Measurements from ENCODE around the gene PICK1.
A peak's percentile ranks its signal among the peaks of the same experiment; 100 is the strongest.

Gene PICK1

DNA sequence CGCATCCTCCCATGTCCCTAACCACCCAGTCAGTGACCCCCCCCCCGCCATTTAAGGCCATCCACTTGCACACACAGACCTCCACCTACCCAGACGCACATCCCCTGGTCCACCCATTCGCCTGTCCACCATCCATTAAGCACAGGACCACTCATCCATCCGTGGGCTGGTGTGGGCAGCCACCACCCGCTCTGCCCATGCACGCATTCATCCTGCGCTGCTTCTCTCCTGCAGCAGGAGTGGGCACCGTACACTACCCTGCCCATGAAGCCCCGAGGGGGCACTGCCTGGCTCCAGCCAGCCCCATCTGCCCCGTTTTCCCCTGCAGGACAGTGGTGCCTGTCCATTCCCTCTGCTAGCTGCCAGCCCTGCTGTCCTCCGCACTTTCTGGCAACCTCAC, 30.7 kb downstream of the PICK1 start:
- no peak for DNase-seq (ENCODE audit: low spot score)

DNA sequence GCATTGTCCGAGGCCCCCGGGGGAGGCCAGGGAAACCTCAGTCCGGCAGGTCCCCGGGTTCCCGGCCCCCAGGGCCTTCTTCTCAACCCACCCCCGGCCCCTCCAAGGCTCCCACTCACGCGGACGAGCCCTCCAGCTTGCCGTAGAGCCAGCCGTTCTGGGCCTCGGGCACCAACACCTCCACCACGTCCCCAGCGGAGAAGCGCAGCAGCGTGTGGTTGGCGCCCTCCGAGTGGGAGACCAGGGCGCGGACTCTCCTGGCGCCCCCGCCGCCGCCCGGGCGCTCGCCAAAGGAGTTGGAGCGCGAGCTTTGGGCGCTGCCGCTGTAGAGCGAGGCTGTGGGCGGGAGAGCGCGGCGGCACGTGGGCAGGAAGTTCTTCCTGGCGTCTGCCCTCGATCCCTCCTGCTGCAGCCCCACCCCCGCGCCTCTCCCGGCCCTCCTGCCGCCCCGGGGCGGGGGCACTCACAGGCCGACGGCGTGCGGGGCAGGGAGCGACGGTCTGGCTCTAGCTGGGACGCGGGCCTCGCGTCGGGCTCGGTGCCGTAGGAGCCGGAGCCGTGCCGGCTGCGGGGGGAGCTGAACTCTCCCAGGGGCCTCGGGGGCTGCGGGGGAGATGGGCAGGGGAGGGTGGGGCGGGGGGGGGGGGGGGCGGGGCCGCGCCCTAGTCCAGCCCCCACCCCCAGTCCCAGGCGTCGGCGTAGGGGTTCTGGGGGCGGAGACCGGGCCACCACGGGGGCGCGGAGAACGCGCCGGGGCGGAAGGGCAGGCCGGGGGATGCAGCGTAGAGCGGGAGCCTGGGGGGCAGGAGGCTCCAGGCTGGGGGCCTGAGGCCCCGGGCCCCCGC, 31.6 kb downstream of the PICK1 start:
- DNase-seq (ENCODE audit: low spot score): no peak

DNA sequence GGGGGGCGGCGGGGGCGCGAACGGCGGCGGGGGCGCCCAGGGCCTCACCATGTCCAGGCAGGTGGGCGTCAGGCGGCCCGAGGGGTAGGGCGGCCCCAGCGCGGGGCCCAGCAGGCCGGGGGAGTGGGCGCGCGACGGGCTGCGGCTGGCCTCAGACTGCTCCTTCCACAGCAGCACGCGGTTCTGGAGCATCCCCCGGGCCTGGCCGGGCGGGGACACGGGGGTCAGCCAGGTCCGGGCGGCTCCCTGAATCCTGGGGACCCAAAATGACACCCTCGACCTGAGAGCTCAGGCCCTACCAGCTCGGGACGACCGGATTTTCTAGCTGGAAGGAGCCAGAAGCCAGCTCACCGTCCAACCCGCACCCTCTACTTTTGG, 32.3 kb downstream of the PICK1 start:
- DNase-seq (ENCODE audit: low spot score): no peak

DNA sequence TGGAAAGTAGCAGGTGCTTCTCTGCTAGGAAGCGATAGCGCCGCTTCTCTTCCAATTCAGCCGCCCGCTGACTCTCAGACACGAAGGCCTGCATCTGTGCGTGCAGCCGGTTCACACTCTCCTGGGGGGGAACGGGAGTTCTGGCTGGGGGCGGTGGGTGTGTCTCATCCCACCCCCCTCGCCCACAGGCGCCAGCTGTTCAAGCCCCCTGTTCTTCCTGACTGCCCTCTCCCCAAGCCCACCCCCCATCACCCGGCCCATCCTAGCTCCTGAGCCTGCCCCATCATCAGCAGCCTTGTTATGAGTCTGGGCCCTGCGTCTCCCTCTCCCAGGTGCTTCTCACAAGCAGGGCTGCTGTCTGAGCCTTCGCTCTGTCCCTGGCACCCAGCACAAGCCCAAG, 39.9 kb downstream of the PICK1 start:
- DNase-seq (ENCODE audit: low spot score): no peak

DNA sequence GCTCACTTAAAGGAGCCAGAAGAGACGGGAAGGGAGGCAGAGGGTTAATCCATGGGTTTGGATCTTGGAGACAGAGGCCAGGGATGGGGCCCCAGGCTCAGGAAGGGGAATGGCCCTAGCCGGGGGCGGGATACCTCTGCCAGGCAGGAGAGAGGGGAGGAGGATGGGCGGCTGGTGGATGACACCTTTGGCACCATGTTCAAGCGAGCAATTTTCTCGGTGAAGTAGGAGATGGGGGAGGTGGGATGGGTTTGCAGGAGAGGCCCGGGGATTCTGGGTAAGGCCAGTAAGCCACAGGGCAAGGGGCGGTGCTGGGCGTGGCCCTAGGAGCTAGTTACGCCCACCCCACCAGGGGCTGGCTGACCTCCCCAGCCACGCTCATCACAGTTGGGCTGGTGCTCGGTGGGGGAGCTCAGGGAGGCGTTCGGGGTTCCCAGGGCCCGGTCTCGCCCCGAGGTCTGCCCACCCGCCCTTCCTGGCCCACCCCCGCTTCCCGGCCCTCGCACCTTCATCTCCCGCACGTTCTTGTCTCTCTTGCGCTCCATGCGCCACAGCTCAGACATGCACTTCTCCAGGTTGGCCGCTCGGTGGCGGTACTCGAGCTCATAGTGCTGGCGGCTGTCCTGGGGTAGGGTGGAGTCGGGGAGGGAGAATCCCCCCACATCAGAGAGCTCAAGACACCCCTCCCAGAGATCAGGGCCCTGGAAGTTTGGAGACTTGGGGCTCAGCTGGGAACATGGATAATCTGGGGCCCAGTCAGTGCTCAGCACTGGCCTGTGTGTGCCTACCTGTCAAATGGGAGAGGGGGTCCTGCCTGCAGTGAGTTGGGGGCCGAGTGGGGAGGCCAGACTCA, 40.6 kb downstream of the PICK1 start:
- DNase-seq (ENCODE audit: low spot score): peak; percentile 81

DNA sequence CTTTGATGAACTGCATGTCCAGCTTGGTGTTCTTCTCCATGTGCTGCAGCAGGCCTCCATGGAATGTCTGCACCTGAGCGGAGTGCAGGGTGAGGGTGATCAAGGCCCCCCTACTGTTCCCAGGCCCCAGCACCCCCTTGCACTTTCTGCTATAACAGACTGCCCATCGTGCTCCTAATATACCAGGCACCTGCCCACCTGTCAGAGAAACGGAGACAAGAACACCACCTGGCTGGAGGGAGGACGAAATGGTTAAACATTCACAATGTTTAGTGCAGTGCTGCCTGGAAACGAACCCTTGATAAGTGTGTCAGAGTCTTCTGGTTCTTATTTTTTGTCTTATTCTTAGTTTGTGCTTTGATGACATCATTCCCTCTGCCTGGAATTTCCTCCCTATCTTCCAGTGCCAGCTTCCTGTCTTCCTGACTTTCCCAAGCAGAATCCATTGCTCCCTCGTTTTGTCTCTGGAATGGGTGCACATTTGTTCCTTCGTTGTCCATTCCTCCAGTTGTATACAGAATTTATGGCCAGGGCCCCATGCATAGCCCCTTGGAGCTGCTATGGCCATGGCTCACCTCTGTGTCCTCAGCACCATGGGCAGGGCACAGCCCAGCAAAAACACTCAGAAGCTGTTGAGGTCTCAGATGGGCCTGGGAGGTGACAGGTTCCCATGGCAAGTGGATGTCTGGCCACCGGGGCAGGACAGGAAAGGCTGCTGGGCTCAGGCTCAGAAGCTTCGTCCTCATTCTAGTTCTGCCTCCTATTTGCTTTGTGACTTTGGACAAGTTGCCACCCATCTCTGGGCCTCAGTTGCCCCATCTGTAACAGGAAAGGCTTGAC, 41.4 kb downstream of the PICK1 start:
- no peak for DNase-seq (ENCODE audit: low spot score)

DNA sequence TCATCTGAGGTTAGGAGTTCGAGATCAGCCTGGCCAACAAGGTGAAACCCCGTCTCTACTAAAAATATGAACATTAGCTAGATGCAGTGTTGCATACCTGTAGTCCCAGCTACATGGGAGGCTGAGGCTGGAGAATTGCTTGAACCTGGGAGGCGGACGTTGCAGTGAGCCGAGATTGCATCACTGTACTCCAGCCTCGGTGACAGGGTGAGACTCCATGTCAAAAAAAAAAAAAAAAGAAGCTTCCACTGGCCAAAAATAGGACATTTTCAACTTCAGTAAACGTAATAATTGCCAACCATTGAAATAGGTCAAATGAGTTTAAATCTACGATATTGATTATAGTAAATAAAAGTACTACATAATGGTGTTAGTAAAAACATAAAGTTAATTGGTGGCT, 46.4 kb downstream of the PICK1 start:
- no peak for DNase-seq (ENCODE audit: low spot score)

DNA sequence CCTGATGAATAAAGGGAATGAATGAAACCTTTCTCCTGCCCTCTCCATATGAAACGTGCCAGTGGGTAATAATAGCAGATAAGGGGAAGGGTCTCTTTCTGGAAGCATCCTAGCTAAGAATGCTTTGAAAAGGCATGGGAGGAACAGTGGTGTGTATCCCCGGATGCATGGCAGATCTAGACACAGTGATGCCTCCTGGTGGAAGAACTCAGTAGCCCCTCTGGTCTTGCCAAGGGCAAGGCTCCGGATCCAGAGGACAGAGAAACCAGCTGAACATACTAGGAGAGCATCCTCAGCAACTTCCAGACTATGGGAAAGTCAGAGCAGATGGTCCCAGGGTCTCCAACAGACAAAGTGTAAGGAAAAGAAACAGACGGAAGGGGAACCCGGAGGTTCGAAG, 46.9 kb downstream of the PICK1 start:
- no peak for DNase-seq (ENCODE audit: low spot score)

DNA sequence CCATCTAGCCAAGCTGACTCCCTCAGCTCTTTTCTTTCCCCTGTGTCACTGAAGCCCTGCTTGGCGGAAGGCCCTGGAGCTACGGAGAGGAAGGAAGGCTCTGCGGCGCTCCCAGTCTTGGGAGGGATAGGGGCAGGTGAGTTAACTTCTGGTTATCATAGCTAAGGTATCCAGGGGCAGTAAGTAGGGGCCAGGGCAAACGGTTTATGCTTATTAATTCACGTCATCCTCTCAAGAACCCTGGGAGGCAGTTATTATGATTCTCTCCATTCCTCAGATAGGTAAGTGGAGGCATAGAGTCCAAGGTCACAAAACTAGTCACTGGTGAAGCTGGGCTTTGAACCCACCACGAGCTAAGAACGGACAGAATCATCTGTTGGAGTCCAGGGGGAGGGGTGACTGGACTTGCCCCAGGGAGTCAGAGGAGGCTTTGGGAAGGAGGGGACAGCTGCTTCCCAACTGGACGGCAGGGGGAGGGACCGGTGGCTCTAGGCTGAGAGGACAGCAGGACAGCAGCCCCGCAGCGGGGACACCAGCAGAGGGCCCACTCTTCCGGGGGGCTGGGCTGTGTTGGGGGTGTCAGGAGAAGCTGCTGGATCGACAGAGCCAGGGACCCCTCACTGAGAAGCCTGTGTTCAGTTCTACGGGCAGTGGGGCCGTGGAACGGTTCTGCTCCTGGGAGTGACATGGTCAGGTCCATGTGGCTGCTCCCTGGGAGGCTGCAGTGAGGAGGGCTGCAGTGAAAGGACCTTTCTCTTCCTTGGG, 49.8 kb downstream of the PICK1 start:
- DNase-seq (ENCODE audit: low spot score): no peak

DNA sequence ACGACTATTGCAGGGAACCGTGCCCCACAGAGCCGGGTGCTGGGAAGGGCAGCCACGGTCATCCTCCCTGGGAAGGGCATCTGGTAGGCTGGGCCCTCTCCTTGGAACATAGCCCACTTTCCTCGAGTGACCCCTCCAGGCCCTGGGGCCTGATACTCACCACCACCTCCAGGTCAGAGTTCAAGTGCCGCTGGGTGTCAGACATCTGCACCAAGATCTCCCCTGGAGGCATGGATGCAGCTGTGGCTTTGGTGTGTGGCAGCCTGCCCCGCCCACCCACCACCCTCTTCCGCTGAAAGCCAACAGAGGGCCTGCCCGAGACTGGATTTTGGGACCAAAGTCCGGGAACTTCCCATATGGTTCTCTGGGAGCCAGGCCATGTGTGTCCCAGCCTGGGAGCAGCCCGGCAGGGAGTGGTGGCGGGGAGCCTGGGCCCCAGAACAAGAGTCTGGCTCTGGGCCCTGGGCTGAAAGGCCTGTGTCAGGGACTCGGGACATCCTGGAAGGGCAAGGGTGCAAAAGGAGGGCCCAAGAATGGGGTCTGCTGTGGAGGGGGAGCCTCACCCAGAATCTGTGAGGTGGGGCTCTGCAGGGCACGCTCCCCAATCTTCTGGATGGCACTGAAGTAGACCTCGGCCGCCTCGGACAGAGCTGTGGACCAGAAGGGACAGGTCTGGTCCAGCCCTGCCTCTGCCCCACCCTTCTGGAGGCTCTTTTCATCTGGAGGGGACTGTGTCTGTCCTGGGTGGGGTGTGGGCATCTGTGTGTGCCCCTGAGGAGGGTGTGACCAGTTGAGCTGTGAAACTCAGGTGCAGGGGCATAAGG, 50.7 kb downstream of the PICK1 start:
- no peak for DNase-seq (ENCODE audit: low spot score)

DNA sequence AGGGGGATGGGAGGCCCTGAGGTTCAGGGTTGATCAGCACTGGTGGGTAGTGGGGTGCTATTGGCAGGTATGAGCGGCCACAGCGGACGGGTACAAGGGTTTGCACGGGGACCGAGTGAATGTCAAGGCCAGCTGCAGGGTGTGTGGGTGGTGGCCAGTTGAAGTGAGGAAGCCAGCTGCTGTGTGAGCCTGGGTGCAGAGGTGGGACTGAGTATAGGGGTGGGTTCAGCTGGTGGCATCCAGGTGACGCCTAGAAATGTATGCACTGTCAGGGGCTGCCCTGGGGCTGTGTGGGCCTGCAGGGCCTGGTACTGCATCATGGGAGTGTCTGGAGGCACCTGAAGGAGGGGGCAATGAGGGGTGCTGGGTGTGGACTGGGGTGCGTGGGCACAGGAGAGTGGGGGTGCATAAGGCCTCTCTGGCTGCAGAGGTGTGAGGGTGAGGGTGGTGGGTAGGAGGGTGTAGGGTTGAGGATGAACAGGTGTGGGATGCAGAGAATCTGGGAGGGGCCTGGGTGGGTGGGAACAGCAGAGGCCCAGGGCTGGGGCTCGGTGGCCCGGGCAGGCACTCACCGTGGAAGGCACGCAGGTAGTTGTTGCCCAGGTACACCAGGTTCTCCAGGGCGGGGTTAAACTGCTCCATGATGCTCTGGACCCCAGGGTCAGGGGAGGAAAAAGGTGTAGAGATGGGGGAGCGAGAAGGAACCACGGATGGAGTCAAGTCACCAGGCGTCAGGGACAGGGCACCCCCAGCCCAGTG, 51.5 kb downstream of the PICK1 start:
- no peak for DNase-seq (ENCODE audit: low spot score)

DNA sequence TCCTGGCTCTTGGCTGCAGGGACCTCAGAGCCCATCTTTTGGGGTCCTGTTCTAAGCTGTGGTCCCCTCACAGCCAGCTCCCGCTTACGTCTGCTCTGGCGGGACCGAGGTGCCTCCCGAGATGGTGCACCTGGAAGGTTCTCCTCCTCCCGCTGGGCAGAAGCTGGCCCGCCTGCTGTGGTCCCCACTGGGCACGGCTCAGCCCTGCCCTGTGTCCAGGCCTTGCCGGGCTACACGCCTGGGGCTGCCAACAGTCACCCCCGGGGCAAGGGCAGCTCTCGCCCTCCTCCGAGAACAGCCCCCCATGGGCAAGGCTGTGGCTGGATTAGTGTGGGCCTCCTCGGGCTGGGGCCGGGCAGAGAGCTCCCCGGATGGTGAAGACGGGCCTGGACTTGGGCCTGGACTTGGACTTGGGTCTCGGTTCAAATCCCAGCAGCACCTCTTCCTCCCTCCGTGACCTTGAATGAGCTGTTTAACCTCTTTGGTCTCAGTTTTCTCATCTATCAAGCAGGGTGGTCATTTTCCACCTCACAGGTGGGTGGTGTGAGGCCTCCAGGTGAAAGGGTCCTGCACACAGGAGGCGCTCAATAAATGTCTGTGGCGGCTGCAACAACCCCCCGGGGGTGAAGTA, 52.3 kb downstream of the PICK1 start:
- peak; percentile 51 for DNase-seq (ENCODE audit: low spot score)

DNA sequence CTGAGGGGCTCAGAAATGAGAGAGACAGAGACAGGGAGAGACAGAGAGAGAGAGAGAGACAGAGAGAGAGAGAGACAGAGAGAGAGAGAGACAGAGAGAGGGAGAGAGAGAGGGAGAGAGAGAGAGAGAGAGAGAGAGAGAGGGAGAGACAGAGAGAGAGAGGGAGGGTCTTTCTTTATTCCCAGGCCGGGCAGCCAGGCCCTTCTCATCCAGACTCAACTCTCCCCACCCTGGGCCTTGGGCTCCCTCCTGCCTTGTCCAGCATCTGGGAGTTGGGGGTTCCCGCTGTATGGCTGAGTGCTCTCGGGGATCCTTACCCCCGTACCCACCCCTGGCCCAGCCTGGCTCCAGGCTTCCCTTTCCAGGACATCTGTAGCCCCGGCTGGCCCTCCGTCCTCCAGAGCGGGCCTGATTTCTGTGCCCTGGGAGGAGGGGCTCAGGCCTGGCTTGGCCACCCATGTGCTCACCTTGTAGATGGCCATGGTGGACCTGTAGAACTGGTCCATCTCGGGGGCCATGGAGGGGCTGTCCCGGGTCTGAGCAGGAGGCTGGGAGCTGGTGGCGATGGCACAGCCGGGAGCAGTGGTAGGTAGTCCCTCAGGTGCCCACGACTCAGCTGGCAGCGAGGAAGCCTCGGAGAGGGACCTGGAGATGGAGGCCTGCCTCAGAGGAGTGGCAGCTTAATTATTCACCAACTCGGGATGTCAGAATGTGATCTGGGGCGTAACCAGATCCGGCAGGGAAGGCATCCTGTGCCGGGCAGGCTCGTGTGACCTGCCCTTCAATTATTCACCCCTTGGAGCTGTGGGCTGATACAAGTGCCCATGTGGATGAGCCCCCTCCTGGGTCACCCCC, 53.0 kb downstream of the PICK1 start, which contains the start of gene BAIAP2L2:
Gene BAIAP2L2, minus strand, starts transcription at position 677 of the 855 bp plus-strand sequence. Its CDS starts 159 bp downstream, at position 518.
- no peak for DNase-seq (ENCODE audit: low spot score)

DNA sequence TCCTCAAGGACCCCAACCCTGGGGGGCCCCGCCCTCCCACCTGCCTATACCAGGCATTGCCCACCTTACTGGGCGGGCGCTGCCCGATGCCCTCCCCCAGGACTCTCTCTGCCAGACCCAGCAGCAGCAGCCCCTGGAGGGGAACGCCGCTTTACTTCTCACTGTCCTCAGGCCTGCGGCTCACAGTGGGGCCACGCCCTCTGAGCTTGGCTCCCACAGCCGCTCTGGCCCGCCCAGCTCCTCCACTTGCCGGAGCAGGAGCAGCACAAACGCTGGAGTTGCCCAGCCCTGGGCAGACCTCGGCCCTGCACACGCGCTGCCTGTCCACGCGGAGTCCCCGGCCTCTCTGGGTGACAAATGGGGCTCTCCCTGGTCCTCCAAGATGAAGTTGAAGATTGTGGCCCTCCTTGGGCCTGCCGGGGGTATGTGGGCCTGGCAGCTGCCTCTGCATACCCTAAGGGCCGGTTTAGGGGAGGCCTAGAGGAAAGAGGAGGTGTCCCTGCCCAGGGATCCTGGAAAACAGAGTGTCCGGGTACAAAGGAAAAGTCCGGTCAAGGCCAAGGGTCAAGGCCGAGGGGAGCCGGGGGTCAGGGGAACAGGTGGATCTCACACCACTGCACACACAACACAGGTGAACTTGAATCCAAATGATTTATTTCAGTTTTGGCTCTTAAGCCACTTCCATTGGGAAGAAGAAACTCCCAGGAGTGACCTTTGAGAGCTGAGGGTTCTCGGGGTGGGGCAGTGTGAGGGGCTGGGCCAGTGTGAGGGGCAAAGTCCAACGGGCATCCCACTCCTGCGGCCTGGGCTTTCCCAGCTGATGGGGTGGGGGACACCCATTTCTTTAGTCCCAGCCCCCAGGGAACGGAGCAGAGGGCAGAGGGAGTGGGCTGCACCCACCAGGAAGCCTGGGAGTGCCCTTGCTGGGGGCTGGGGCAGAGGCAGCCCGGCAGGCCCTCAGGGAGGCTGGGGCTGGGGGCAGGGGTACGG, 54.0 kb downstream of the PICK1 start:
- DNase-seq (ENCODE audit: low spot score): no peak

DNA sequence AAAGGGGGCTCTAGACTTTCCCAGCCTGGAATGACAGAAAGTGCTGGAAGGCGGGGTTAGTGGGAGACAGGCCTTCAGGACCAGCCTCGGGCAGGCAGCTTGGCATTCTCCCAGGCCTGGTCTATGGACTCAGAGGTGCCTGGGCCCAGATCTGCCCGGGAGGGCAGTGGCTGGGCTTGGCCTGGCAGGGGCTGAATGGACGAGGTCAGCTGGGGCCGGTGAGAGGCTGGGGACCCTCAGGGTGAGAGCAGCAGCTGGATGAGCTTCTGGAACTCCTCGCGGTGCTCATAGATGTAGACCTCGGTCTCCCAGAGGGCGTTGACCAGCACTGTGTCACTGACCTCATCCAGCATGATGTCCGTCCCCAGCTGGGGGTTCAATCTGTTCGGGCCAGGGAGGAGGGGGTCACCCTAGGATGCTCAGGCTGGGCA, 54.7 kb downstream of the PICK1 start:
- no peak for DNase-seq (ENCODE audit: low spot score)

DNA sequence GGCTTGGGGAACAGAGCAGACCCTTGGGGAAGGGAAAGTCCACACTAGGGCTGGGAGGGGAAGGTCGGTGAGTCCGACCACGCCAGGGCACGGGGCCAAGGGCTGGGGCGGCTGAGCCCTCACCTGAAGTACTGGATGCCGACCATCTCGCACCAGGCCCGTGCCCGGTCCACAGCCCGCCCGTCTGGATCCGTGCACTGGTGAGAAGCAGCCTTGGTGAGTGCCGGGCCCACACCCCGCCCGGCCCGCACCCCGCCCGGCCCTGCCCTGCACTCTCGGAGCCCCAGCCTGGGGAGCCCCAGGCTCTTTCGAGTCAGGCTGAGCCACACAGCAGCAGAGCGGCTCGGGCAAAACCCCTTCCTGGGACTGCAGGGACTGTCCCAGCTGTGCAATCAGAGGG, 55.2 kb downstream of the PICK1 start:
- no peak for DNase-seq (ENCODE audit: low spot score)

Measured in SK-N-DZ (cell line).